GM12873 (cell line): ENCODE data around the gene RSPH1.

Experiments used
- CTCF ChIP-seq: IDR thresholded peaks from 2 replicates; pipeline ENCODE4 v1.5.1; 2012; ENCODE audit warnings: low read depth, mild to moderate bottlenecking, moderate library complexity, low read length, control low read depth; ENCODE audit not compliant: insufficient read depth; ENCODE audit errors: missing control alignments

Gene RSPH1

GRCh38 chr21:42426424-42426823, 69.6 kb downstream of the RSPH1 start:
- TF ChIP-seq CTCF: no peak

DNA sequence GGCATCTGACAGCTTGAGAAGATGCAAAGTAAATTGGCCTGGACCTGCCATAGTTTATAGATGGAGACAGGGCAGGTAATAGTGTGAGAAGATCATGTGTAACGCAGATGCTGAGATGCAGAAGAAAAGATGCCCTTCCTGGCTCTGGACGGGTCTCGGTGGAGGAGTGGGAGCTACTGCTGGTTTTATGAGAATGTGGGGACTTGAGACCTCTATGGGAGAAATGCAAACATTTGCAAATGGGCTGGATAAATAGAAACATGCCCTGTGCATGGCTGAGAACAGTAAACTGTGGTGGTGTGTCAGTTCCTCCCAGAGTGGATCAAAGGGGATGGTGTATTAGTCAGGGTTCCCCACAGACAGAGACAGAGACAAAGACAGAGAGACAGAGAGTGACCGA, 70.4 kb downstream of the RSPH1 start:
- no peak for TF ChIP-seq CTCF

GRCh38 chr21:42424914-42425541, 71.0 kb downstream of the RSPH1 start:
- no peak for TF ChIP-seq CTCF

- TF ChIP-seq CTCF: no peak
These were observed 72.3 kb downstream of the RSPH1 start for GRCh38 chr21:42423685-42424084.

DNA sequence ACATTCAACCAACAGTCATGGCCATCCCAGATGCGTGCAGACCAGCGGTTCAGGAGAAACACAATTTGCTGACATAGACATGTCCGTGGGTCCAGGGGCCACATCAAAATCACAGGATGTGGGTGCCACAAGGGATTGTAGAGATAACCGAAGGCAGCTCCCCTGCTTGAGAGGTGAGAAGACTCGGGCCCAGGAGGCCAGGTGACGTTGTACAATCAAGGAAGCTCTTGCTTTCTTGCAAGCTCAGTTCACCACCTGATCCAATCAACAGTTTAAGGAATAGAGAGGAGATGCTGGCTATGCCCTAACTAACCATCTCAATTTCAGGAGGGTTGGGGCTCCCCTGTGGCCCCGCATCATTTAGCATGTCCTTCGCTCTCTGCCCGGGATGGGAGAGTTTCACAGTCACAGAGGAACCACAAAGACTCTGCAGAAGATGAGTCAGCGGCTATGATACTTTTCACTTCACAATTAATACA, 72.8 kb downstream of the RSPH1 start:
- no peak for TF ChIP-seq CTCF
